HG03196 (cell line): Measurements from ENCODE around the gene C1orf87.

Experiments
- ATAC-seq: cut with Tn5 transposase; IDR thresholded peaks from one replicate; pipeline ENCODE4 v1.9.1; 2021; ENCODE audit not compliant: unreplicated experiment

The C1orf87 gene, protein sequence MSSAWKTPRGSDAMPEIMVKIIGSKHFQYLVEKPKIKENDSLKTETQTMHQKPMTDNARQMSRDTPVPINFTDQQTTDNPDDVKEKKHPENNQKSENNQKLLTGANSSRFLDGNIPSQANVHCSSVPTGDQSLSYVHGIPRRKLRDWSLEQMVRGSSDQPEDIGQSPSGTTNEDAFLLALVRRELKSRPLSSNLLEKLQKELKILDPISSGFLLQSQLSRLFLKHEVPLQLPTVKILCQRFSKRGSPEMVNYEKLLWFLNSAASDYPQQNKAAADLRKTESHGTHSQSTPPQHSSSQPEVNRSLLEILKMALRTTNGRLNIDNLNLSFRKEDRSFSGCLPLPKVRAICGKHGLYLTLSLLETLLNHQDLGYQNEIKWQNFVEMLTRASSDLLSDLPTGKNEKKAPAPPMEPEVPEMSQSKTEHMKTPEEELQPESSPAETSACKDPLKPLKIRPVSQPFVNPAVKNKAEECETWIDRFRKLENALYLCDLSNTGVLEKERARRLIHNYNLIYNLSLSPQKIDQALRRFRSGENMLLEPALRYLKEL

DNA sequence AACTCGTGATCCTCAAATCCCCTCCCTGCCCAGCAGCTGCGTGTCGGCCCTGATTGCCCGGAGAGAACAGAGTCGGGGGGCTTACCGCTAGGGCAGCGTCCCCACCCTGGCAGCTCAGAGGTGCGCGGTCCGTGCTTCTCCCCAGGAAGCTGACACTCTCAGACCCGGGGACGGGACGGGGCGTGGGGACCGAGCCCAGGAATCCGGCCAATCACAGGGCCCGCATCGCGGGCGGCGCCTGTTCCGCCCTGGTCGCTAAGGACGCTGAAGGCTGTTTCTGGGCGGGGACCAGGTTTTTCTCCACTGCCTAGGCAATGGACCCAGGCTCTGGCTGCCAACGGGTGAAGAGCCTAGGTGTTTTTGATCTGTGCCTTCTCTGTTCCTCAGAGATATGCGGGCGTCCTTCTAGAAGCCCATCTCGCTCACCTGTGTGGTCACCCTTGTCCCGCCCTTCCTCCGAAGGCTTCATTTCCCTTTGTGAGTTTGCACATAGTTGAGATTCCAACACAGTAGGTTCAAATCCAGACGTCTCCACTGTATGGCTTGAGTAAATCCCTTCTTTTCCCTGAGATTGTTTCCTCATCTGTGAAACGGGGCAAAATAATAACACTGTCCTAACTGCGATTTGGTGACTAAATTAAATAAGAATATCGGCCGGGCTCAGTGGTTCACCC lies at the start of gene C1orf87:
Gene C1orf87 (minus strand): TSS at position 166 of the 674 bp plus-strand sequence. CDS start 1,127 bp downstream, outside the sequence.
- ATAC-seq: no peak

DNA sequence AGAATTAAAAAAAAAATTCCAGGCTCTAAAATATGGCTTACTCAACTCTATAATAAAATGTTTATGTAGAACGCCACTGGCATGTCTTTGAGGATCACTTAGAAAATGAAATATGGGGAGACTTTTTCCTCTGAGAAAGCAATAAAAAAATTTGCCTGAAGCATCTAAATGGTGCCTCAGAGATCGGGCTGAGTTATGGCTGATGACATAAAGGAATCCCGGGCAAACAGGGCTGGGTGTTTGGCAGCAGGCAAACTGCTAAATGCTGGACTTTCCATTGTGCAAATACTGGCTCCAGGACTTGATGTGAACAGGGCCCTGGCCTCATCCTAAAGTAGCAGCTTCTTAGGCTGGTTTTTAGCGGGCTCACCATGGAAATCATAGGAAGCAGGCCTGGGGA lies 44.5 kb upstream of the C1orf87 start:
- ATAC-seq: no peak

DNA sequence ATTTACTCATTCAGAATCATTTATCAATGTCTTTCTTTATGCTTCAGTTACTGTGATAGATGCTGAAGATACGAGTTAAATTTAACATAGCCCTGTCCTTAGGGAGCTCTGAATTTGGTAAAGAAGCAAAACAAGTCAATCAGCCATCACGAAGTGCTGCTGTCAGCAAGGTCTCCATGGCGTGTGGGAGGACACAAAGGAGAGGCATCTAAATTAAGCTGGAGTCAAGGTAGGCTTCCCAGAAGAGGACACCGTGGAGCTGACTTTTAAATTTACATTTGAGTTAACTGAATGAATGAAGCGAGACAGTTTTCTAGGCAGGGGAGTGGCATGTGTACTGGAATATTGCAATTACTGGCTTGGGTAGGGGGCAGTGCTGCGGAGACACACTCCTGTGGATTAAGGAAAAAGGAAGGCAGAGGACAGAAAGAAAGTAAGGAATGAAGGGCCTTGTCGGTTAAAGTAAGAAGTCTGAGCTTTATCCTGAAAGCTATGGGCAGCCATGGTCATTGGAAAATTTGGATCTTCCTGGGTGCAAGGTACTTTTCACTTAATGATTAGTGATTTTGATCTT lies 41.3 kb upstream of the C1orf87 start:
- no peak for ATAC-seq

DNA sequence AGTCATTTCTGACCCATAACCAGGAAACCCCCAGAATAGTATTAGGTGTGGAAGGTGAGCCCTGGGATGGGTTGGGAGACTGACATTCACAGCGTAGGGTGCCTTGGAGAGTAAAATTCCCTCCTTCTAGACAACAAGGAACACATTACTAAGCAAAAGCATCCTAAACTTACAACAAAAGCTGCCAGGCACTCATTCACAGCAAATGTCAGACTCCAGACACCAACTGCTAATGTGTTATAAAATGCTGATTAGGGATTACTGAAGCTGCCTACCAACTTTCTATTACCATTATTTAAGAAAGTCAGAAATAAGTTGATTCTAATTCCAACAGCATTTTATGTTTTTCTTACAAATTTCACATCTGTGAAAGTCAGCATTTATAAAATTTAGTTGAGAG lies 40.0 kb upstream of the C1orf87 start:
- no peak for ATAC-seq

DNA sequence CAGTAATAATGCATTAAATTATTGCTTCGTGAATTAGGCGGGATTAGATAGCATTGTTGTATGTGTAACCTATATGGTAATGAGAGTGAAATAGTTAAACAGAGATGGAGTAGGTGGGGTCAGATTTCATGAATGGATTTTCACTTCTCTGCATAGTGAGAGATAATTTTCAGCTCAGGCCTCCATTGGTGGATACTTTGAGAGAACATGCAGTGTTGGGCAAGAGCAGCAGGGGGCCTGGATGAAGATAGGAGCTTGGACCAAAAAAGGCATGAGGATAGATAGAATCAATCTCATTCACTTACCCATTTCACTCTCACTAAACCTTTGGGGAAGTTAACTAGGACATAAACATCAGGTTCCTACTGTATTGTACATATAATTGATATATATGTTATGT lies 39.5 kb upstream of the C1orf87 start:
- no peak for ATAC-seq

DNA sequence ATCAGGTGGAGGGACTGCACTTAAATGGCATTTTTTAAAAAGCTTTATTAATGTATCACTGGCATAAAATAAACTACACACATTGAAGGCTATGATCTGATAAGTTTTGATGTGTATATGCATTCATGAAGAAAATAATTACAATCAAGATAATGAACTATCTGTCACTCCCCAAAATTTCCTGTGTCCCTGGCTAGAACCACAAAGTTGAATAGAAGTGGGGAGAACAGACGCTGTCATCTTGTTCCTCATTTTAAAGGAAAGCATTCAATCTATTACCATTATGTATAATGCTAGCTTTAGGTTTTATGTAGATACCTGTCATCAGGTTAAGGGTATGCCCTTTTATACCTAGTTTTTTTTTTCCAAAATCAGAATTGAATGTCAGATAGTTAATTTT lies 38.1 kb upstream of the C1orf87 start:
- no peak for ATAC-seq

DNA sequence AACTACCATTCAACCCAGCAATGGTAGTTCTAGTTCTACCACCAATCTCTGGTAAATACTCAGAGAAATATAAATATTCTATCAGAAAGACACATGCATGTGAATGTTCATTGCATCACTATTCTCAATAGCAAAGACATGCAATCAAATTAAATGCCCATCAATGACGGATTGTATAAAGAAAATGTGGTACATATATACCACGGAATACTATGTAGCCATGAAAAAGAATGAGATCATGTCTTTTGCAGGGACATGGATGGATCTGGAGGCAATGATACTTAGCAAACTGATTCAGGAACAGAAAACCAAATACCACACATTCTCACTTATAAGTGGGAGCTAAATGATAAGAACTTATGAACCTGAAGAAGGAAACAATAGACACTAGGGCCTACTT lies 37.5 kb upstream of the C1orf87 start:
- ATAC-seq: no peak

DNA sequence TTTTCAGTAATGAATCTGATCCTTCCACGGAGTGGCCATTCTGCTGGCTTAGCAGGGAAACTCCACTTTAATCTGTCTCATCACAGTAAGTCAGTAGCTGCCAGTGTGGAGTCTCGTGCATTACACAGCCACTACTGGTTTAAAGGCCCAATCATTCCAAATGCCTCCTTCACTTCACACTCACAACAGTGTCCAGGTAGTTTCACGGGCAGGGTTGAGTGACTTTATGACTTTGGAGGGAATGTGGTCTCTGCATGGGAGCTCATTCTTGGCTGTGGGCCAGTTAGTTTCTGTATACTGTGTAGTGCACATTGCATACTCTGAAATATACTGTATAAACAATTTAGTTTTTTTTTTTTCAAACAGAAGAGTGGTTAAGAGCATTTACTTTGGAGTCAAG lies 34.6 kb upstream of the C1orf87 start:
- no peak for ATAC-seq

DNA sequence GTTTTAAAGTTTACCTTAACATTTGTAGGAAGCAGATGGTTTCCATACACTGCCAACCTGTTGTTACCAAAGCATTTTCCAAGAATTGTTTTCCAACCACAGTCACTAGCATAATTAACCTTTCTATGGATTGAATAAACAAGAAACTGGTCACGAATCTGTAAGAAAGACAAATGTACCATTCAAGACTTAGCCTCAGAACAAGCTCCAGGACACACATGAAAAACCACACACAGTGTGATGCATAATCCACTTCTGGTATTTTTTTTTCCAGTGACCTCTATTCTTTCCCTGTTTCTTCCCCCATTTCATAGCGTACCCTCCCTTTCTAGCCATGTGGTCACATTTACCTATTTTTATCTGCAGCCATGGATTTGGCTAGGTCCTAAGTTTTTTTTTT lies 29.6 kb upstream of the C1orf87 start:
- no peak for ATAC-seq

DNA sequence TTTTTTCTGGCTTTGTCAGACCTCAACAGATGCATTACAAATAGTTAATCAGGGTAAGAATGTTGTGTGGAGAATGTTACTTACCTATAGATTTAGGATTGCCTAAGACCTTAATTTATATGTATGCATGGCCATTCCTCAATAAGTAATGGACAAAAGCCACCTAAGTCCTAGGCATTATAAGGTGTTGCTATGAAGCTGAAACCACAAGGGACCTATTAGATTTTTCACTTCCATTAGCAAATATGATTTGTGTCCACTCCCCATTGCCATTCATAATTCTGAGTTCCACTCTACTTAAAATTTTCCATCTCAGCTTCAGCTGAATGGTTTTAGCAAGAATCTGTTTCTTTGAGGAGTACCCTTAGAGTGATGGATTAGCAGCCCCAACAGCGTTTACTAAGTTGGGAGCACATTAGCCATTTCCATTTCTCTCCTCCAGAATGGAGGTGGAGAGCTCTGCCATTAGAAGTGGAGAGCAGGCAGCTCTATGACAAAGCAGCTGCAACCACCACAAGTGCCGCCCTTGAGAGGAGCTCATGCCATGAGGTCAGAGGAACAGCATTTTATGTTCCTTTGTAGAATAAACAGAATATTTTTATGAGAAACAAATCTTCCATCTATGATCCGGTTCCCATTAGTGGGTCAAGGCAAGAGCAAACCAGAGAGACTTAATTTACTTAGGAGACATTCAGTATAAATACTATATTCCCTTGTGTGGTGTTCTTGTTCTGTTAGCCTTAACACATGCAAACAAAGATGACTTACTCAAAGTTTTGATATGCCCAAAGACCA lies 28.9 kb upstream of the C1orf87 start:
- ATAC-seq: no peak

DNA sequence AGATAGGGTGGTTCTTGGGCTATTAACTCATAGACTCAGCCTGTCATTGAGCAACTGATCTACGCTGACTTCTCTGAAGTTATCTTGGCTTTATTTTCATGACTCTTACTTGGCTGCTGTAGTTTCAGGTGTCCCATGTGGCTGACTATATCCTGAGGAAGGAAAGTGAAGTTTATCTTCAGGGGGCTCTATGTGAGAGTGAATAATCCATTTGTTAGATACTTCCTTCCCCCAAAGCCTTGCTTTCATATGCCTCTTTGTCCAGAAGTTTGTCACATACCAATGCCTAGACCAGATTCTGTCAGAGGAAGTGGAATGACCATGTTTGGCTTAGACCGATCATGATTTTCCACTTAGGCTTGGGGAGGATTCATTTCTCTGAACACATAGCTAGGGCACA lies 27.9 kb upstream of the C1orf87 start:
- no peak for ATAC-seq

DNA sequence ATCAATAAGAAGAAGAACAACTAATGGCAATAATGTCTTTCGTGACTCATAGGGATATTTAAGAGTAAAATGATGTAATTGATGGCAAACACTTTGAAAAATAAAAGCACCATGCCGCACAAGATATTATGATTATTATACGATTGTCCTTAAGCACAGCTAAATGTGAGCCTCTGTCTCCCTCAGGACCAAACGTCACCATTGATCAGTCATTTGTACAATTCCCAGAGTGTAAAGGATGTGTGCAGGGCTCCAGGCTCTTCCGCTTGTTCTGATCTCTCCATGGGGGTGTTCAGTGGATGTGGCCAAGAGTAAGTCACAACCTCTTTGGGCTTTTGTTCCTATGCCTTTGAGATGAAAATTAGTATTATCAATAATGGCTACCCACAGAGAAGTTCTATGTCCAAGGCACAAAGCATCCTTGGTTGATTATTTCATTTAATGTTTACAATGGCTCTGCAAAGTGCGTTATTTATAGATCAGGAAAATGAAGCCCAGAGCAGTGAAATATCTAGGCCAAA lies 17.7 kb upstream of the C1orf87 start:
- no peak for ATAC-seq

DNA sequence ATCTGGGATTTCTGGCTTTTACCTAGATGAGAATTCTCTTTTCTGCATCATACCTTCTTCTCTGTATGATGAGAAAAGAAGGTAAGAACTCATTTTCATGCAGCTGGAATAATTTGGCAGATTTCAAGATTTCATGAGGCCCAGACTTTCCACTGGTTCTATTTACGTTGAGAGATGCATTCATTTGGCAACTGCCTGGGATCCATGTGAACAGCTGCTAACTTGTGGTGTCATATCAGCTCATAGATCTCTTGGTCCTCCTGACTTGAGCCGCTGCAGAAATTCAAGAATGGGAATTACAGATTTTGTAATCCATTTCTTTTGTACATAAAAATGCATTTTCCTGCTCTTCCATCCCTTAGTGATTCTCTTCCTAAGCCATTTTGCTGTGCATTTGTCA lies 17.1 kb upstream of the C1orf87 start:
- no peak for ATAC-seq

DNA sequence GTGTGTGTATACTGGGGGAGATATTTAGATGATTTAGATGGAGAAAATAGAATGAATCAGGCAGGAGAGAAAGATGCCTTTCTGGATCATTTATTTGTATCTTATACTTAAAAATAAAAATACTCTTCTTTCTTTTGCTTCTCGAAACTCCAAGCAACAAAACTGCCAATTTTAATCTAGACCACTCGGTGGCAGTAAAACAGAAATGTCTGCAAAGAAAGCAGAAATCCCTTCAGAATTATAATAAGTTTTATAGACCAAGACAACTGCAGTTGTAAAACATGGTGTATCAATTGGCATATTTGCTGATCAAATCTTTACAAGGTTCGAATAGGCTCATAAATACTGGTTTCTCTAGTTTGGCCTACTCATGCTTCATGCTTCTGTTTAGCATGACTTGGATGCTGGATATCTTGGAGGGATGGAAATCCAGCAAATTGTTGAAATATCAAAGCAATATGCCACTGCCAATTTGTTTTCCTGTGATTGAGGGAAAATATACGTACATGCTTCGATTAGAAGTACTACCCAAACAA lies 15.1 kb upstream of the C1orf87 start:
- no peak for ATAC-seq

DNA sequence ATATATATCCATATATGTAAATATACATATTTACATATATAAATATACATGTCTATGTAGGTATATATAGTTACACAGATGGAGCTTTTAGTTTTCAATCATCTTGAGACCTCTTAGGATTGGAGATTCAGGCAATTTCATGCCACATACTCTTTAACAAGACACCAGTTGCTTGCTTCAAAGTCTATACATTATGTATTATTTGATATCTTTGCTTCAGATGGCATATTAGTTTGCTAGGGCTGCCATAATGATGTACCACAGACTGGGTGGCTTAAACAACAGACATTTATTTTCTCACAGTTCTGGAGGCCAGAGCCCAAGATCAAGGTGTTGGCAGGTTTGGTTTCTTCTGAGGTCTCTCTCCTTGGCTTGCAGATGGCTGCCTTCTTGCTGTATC lies 14.1 kb upstream of the C1orf87 start:
- ATAC-seq: no peak

DNA sequence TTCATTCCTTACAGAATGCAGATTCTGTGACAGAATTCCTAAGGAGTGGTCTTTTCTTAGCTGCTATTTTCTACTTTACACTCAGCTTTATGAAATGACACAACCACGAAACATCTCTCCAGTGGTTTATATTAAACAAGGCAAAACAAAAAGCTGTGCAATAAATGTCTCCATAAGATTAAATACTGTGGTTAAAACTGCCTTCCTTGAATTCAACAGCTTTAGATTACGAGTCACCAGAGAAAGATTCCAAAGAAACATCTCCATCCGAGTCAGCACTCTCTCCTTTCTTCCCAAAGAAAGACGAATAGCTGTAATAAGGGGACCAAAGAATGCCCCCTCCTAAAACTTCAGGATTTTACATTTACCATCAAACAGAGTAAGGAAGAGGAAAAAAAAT lies 4.6 kb upstream of the C1orf87 start:
- no peak for ATAC-seq

DNA sequence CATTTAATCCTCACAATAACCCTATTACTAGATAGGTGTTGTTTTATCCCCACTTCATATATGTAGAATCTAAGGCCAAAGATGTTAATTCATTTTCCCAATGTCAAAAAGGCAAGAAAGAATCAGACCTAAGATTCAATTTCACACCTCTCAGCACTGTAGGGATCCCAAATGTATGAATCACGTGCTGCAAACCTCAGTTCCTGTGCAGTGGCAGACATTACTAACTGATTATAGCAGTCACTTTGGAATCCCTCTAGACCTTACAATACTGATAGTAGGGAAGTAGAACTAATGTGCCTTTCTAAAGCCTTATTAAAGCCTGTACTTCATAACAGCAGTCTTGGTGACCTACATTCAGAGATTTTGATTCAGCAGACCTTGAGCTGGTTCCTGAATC lies 2.3 kb downstream of the C1orf87 start:
- no peak for ATAC-seq

DNA sequence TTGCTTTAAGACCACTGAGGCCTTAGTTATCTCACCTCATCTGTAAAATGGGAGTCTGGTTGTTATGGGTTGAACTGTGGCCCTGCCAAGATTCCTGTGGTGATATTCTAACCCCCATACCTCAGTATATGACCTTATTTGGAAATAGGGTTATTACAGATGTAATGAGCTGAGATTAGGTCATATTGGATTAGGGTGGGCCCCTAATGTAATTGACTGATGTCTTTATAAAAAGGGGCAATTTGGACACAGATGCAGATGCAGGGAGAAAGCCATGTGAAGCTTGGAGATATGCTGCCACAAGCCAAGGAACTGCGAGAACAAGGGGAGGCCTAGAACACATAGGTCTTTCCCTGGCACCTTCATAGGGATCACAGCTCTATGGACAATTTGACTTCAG lies 3.9 kb downstream of the C1orf87 start:
- no peak for ATAC-seq

DNA sequence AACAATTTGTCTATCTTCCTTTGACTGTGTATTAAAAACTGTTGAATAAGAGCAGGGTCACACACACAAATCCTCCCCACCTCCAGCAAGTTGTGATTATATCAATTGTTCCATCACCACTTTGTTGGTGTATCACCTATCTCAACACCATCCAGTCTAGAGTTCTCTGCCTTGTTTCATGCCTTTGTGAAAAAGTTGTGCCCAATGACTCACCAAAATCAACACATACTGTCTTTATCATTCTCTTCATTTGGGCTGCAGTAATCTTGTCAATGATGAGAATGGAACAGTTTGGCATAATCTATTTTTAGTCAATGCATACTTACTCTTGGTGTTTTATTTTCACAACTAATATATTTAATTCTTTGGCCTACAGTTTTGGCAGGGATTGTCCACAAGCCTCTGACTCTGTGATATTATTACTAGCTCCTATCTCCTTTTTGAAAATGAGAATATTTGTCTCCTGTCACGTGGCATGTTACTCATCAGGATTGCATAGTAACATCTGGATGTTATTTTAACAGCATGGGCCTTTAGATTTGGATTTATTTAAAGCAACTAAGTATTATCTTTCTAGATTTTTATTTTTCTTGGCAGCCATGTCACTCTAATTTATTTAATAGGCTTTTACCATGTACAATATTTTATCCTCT lies 5.1 kb downstream of the C1orf87 start:
- ATAC-seq: no peak

DNA sequence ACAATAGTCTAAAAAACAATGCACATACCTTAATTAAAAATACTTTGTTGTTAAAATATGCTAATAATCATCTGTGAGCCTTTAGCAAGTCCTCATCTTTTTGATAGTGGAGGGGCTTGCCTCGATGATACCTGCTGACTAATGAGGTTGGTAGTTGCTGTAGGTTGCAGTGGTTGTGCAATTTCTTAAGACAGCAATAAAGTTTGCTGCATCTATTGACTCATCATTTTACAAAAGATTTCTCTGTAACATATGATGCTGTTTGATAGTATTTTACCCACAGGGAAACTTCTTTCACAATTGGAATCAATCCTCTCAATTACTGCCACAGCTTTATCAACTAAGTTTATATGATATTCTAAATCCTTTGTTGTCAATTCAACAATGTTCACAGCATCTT lies 7.6 kb downstream of the C1orf87 start:
- no peak for ATAC-seq
